K562 (cell line): ENCODE data around the gene WNT16. TPM values are rescaled to one million over a fixed set of nuclear protein-coding genes. Genes with fewer than 3 reads are reported as not detected.

Source experiments
- ATAC-seq: fragments of 200-7000 bp; cut with Tn5 transposase; 3 replicates; pipeline ENCODE4 v1.9.1; 2020; ENCODE audit warnings: moderate library complexity
- BruUV-seq: library from RNA; stranded (reverse); fragments of 400-500 nt; replicated peaks from 2 replicates; lab custom pipeline; 2021; lab: Mats Ljungman, UMichigan
- CTCF ChIA-PET: fragments of 300-600 bp; formaldehyde crosslinking; extraction: SDS; loops from one replicate; lab custom pipeline; 2021; ENCODE audit warnings: low intra/inter-chr PET ratio; lab: Yijun Ruan, JAX
- POLR2A ChIA-PET: fragments of 300-600, 350-650 bp; sonication (Branson Sonifier 250); formaldehyde crosslinking; extraction: SDS; loops from one replicate; lab custom pipeline; 2021; ENCODE audit warnings: antibody characterized with exemption, inconsistent platforms; lab: Yijun Ruan, JAX
- DNase-seq, 4 experiments: peaks; one replicate each; pipeline versions ENCODE4 v3.0.0 to v3.0.0-alpha.2; 2011 to 2018; ENCODE audit warnings: low spot score in 3 of 4, mixed read lengths in 3 of 4; ENCODE audit errors: extremely low read depth in 1 of 4
- FAIRE-seq: peaks from 2 replicates; lab custom pipeline; 2011; peaks lifted over from hg19 to GRCh38; lab: Jason Lieb, UNC
- H2AFZ ChIP-seq: 2 replicates; pipeline ENCODE4 v1.6.0; 2011; ENCODE audit warnings: low read depth, low read length, control low read depth, inconsistent platforms
- H3K27ac ChIP-seq: fragments of 200-600 bp; 3 replicates; pipeline ENCODE4 v1.8.0; 2011; ENCODE audit warnings: low read depth, mild to moderate bottlenecking, control low read depth, inconsistent platforms, low read length, moderate library complexity, mixed read lengths; ENCODE audit errors: extremely low read depth
- H3K27me3 ChIP-seq, 2 experiments: fragments of 300-600 bp in 1 of 2; 2 replicates in 1 of 2; 3 replicates in 1 of 2; pipeline versions ENCODE4 v1.6.0 to v1.8.0; 2011; ENCODE audit warnings: inconsistent platforms in 2 of 2, low read length in 2 of 2, mild to moderate bottlenecking in 1 of 2, mixed read lengths in 1 of 2, moderate library complexity in 1 of 2; ENCODE audit not compliant: control insufficient read depth in 2 of 2, insufficient read depth in 2 of 2
- H3K36me3 ChIP-seq: fragments of 300-600 bp; 3 replicates; pipeline ENCODE4 v1.8.0; 2011; ENCODE audit warnings: mild to moderate bottlenecking, low read length, inconsistent platforms; ENCODE audit not compliant: control insufficient read depth, insufficient read depth
- H3K4me1 ChIP-seq, 2 experiments: fragments of 200-600 bp in 1 of 2; replicated peaks in 1 of 2; 2 replicates in 1 of 2; 3 replicates in 1 of 2; pipeline versions ENCODE4 v1.5.1 to v1.8.0; 2011; ENCODE audit warnings: inconsistent platforms in 2 of 2, low read length in 2 of 2, mild to moderate bottlenecking in 1 of 2, mixed read lengths in 1 of 2, moderate library complexity in 1 of 2; ENCODE audit not compliant: control insufficient read depth in 2 of 2, insufficient read depth in 2 of 2
- H3K4me2 ChIP-seq: 2 replicates; pipeline ENCODE4 v1.6.1; 2011; ENCODE audit warnings: low read length, control low read depth, inconsistent platforms, mixed read lengths; ENCODE audit not compliant: insufficient read depth
- H3K4me3 ChIP-seq: fragments of 200-600 bp; sonication (generic), shearing (Covaris generic); 2 replicates; pipeline ENCODE4 v1.5.1; 2016; ENCODE audit warnings: control low read depth, inconsistent platforms
- H3K79me2 ChIP-seq: fragments of 200-600 bp; 3 replicates; pipeline ENCODE4 v1.8.0; 2011; ENCODE audit warnings: low read length, inconsistent platforms; ENCODE audit not compliant: control insufficient read depth, insufficient read depth
- H3K9ac ChIP-seq, 2 experiments: 2 replicates each; pipeline versions ENCODE4 v1.6.0 to v1.6.1; 2011; ENCODE audit warnings: low read depth in 2 of 2, low read length in 2 of 2, control low read depth in 1 of 2, inconsistent platforms in 1 of 2, mild to moderate bottlenecking in 1 of 2, mixed read lengths in 1 of 2; ENCODE audit not compliant: insufficient read depth in 1 of 2
- H3K9me1 ChIP-seq: one replicate; pipeline ENCODE4 v1.6.0; 2011; ENCODE audit warnings: inconsistent platforms, mild to moderate bottlenecking, low read length, moderate library complexity; ENCODE audit not compliant: control insufficient read depth, insufficient read depth
- H3K9me3 ChIP-seq: replicated peaks from 2 replicates; pipeline ENCODE4 v1.5.1; 2011; ENCODE audit warnings: low read depth, low read length, inconsistent platforms; ENCODE audit not compliant: control insufficient read depth, insufficient read depth
- H4K20me1 ChIP-seq: replicated peaks from 2 replicates; pipeline ENCODE4 v1.6.1; 2011; ENCODE audit warnings: low read length, inconsistent platforms, mixed read lengths; ENCODE audit not compliant: control insufficient read depth, insufficient read depth
- ZBTB7A ChIP-seq: IDR thresholded peaks from 2 replicates; pipeline ENCODE4 v1.6.1; 2011; ENCODE audit warnings: low read depth, mild to moderate bottlenecking, low read length, moderate library complexity, borderline replicate concordance; ENCODE audit not compliant: control insufficient read depth
- in situ Hi-C: fragments of 300-500 bp; cut with MboI; formaldehyde crosslinking; loops from 4 replicates; pipeline ENCODE4 v1.15.0; 2018; ENCODE audit warnings: inconsistent platforms, mixed read lengths
- intact Hi-C: fragments of 100-400 bp; cut with micrococcal nuclease; formaldehyde crosslinking; loops from 2 replicates; pipeline ENCODE4 v1.14.2; 2022
- polyA plus RNA-seq, 8 experiments: library from polyadenylated mRNA; depleted of rRNA in 4 of 8; stranded (reverse) in 5 of 8; unstranded in 3 of 8; fragments of >200 nt; fragmentation: Nextera tagmentation in 2 of 8; fragmentation: Illumina TruSeq in 1 of 8; extraction: Ambion mirVana in 2 of 8; extraction: Trizol in 1 of 8; gene quantifications; 2 replicates each; pipeline versions ENCODE4 v1.2.1 to v1.2.3, GENCODE V29; 2011 to 2014; ENCODE audit warnings: inconsistent platforms in 1 of 8, missing spikeins in 1 of 8
- total RNA-seq, 7 experiments: library from RNA; depleted of rRNA in 6 of 7; stranded (reverse); fragments of >200 nt in 6 of 7; fragmentation: Illumina TruSeq in 2 of 7; extraction: Trizol in 2 of 7; gene quantifications; 2 replicates each; pipeline versions ENCODE4 v1.2.1 to v1.2.3, GENCODE V29; 2011 to 2021; ENCODE audit warnings: low replicate concordance in 1 of 7
- TF ChIP-seq, protein P1 (sequence below), 3 experiments: IDR thresholded peaks in 2 of 3; conservative IDR thresholded peaks in 1 of 3; 2 replicates each; pipeline ENCODE4 v1.5.1; 2011 to 2012; ENCODE audit warnings: low read length in 3 of 3, mild to moderate bottlenecking in 3 of 3, control low read depth in 2 of 3, improper control_type of control experiment in 1 of 3, inconsistent platforms in 1 of 3, low read depth in 1 of 3, mixed read lengths in 1 of 3, moderate library complexity in 1 of 3; ENCODE audit not compliant: insufficient read depth in 2 of 3

The WNT16 gene
- total and polyA plus RNA-seq, 9 of the 15 experiments (the other 6 are each of a cell fraction or from before 2014, with no cell fraction given) = 0.06 to 0.07 TPM; not detected in 7

DNA sequence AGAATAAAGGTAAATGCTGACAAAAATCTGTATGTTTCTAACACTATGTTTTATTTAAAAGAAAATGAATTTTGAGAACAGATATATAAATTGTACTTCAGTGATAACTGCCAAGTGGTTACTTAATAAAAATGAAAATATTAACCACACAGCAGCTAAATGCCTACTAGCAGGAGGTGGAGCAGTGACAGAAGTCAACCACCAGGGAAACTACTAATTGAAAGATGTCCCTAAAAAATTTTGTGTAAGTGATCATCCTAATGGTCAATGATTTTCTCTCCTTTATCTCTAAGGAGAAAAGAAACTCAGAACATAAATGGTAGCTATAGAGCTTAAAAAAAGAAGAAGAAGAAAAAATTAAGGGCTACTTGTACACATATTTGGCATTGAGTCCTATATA, 22.9 kb downstream of the WNT16 start:
- Histone ChIP-seq H3K4me1 (no peaks in the 10 kb centered on the region), H3K79me2 (no peaks in the 10 kb centered on the region), H3K9me3 (no peaks in the 10 kb centered on the region), H3K27me3 (no peaks in the 10 kb centered on the region), H3K9ac (no peak overlapping the region), H3K36me3 (peaks cover 45% of the 10 kb centered on the region; the same call in 2 of the 3 replicates), H3K4me2 (no peak overlapping the region), H3K4me3 (no peak overlapping the region), H3K27ac (no peak overlapping the region), H3K9me1 (no peaks in the 10 kb centered on the region), H4K20me1 (no peaks in the 10 kb centered on the region), H2AFZ (no peak overlapping the region)
- TF ChIP-seq, protein P1, sequence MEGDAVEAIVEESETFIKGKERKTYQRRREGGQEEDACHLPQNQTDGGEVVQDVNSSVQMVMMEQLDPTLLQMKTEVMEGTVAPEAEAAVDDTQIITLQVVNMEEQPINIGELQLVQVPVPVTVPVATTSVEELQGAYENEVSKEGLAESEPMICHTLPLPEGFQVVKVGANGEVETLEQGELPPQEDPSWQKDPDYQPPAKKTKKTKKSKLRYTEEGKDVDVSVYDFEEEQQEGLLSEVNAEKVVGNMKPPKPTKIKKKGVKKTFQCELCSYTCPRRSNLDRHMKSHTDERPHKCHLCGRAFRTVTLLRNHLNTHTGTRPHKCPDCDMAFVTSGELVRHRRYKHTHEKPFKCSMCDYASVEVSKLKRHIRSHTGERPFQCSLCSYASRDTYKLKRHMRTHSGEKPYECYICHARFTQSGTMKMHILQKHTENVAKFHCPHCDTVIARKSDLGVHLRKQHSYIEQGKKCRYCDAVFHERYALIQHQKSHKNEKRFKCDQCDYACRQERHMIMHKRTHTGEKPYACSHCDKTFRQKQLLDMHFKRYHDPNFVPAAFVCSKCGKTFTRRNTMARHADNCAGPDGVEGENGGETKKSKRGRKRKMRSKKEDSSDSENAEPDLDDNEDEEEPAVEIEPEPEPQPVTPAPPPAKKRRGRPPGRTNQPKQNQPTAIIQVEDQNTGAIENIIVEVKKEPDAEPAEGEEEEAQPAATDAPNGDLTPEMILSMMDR (IDR thresholded peaks at IDR 0.05 in 2 of 3, conservative IDR thresholded peaks at IDR 0.05 in 1 of 3; ENCODE audit: insufficient read depth in 2 of 3, low read depth in 1 of 3, low read length in 3 of 3) = 0 out of 6 replicates have a peak, but pooled peaks of 1 of the 3 experiments have one; percentile 19
- TF ChIP-seq ZBTB7A = no peak
- ATAC-seq = peak; percentile 43; the same call in 2 of the 3 replicates
- ChIA-PET CTCF (interaction anchor here (0.6 kb wide), 1 partner anchor 401 kb away, joined by 5 read pairs; the partner anchor contains the start of gene ING3), POLR2A (interaction anchor here (0.5 to 1.3 kb wide), 4 partner anchors 10 to 229 kb away, joined by 3 to 4 read pairs (median 3); no protein-coding TSS in a partner anchor)
- DNase-seq = no peak
- in situ Hi-C loops (loop anchor here (25.0 kb wide), 1 partner anchor 636 kb away; no protein-coding TSS in a partner anchor), intact Hi-C loops (no loop called here)
- BruUV-seq = no TSS peak
- no peak for FAIRE-seq
